ENCODE measurements around the gene OSBP2.
"Not testable (repeated sequence)": the region's sequence is repeated elsewhere in the genome, so short reads cannot be mapped to it uniquely, and the experiment has no call there.

OSBP2 gene

GRCh38 chr22:30694640-30695350 lies at the start of gene OSBP2:
OSBP2 (plus strand) TSS chr22:30694874; CDS start chr22:30694910, 36 bp downstream.
- no peak for DNase-seq

- DNase-seq = no peak
Measured at GRCh38 chr22:30646518-30647160, 48.0 kb upstream of the OSBP2 start.

GRCh38 chr22:30647536-30647935 lies 47.1 kb upstream of the OSBP2 start:
- no peak for DNase-seq

GRCh38 chr22:30648825-30649224 lies 45.8 kb upstream of the OSBP2 start:
- no peak for DNase-seq

- DNase-seq = no peak
Measured at GRCh38 chr22:30649430-30650007, 45.2 kb upstream of the OSBP2 start.

- no peak for DNase-seq
Measured at GRCh38 chr22:30650508-30651116, 44.1 kb upstream of the OSBP2 start.

- DNase-seq = no peak
Measured at GRCh38 chr22:30652852-30653251, 41.8 kb upstream of the OSBP2 start.

GRCh38 chr22:30654361-30654760 lies 40.3 kb upstream of the OSBP2 start:
- DNase-seq = no peak

GRCh38 chr22:30655532-30655931 lies 39.1 kb upstream of the OSBP2 start:
- DNase-seq = no peak

GRCh38 chr22:30662040-30662439 lies 32.6 kb upstream of the OSBP2 start:
- DNase-seq = no peak

- no peak for DNase-seq
Measured at GRCh38 chr22:30664798-30665197, 29.9 kb upstream of the OSBP2 start.

GRCh38 chr22:30665266-30665665 lies 29.4 kb upstream of the OSBP2 start:
- DNase-seq = no peak

GRCh38 chr22:30665786-30666185 lies 28.9 kb upstream of the OSBP2 start:
- no peak for DNase-seq

- no peak for DNase-seq
Measured at GRCh38 chr22:30667107-30667493, 27.6 kb upstream of the OSBP2 start.

- peak; percentile 49 for DNase-seq
Measured at GRCh38 chr22:30667494-30668385, 26.9 kb upstream of the OSBP2 start, which contains the start of gene DUSP18. DUSP18 (minus strand) TSS chr22:30667875; CDS start chr22:30664003, 3,872 bp downstream.

GRCh38 chr22:30668386-30668710 lies 26.3 kb upstream of the OSBP2 start:
- DNase-seq = no peak

- no peak for DNase-seq
Measured at GRCh38 chr22:30671071-30671470, 23.6 kb upstream of the OSBP2 start.

GRCh38 chr22:30673136-30673535 lies 21.5 kb upstream of the OSBP2 start:
- DNase-seq = no peak

- DNase-seq = no peak
Measured at GRCh38 chr22:30674482-30674881, 20.2 kb upstream of the OSBP2 start.

GRCh38 chr22:30675436-30675835 lies 19.2 kb upstream of the OSBP2 start:
- DNase-seq = no peak

GRCh38 chr22:30676565-30676964 lies 18.1 kb upstream of the OSBP2 start:
- DNase-seq = not testable (repeated sequence)

- not testable (repeated sequence) for DNase-seq
Measured at GRCh38 chr22:30679895-30680690, 14.6 kb upstream of the OSBP2 start.

Data from GF-D8 (cell line).